Measurements from ENCODE around the gene CADM3. TPM values are rescaled to one million over a fixed set of nuclear protein-coding genes. Genes with fewer than 3 reads are reported as not detected.

CADM3 gene
- total RNA-seq, 1 donor from 2014 or later, result 1.2 TPM

DNA sequence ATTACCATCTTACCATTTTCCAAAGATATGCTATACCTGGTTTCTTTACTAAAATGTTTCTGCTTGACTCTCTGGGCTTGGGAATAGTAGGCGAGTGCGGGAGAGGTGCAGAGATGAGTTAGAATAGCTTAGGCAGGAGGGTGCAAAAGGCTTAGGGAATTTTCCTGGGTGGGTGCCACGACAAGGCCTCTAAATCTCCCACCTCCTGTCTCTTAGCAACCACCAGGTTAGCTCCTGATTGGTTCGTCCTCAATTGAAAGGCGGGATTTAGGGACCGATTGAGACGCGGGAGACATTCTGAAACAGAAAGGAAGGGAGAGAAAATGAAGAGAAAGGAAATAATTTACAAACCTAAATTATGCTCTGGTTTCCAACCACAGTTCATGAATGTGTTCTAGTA is 36.4 kb downstream of the CADM3 start:
- DNase-seq, result no peak

- DNase-seq, result no peak
Observed at GRCh38 chr1:159208175-159208825, 36.9 kb downstream of the CADM3 start.

GRCh38 chr1:159209061-159209460 is 37.6 kb downstream of the CADM3 start:
- DNase-seq, result no peak

DNA sequence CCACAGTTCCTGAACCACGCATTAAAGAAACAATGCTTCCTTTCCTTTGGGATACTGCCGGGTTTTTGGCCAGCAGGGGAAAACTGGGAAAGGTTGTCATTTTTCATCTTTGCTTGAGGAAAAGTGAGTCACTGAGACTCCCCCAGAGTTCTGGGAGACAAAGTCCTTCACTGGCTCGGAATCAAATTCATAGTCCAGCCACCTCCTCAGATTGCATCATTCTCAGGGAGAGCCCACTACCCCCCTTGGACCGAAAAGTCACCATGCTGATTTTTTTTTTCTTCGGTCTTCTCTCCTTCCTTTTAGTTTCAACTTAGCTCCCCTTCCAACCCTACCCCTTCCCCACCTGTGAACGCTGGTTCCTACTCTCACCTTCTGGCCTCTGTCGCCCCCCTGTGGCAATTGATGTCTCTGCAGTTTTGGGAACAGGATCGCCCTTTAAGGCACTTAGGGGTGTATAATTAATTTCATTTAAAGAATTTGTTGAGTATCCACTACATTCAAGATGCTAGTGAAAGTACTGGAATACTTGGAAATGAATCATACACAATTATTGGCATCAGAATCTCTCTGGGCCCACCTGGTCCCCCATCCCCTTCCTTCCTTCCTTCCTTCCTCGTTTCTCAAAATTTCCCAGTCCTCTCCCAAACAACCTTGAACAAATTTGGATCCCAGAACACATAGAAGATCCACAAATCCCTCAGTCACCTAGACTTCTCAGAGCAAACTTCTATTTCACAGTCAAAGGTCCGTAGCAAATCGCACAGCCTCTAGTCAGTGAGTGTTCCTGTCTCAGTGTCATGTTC is 40.1 kb downstream of the CADM3 start:
- no peak for DNase-seq

DNA sequence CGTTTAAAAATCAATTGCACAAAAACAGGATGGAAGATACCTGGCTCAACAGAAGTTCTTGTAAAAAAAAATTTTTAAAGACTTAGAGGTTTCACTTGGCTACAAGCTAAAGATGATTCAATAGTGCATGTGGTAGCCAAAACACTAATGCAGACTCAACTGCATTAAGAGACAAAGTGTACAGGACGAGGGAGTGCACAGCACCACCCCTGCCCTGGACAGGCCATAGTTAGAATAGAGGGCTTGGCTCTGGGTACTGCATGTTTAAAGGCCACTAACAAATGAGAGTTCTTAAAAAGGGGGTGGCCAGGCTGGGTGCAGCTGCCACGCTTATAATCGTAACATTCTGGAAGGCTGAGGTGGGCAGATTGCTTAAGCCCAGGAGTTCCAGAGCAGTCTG is 41.2 kb downstream of the CADM3 start:
- DNase-seq, result no peak

GRCh38 chr1:159214149-159214760 is 42.8 kb downstream of the CADM3 start:
- DNase-seq, result no peak

DNA sequence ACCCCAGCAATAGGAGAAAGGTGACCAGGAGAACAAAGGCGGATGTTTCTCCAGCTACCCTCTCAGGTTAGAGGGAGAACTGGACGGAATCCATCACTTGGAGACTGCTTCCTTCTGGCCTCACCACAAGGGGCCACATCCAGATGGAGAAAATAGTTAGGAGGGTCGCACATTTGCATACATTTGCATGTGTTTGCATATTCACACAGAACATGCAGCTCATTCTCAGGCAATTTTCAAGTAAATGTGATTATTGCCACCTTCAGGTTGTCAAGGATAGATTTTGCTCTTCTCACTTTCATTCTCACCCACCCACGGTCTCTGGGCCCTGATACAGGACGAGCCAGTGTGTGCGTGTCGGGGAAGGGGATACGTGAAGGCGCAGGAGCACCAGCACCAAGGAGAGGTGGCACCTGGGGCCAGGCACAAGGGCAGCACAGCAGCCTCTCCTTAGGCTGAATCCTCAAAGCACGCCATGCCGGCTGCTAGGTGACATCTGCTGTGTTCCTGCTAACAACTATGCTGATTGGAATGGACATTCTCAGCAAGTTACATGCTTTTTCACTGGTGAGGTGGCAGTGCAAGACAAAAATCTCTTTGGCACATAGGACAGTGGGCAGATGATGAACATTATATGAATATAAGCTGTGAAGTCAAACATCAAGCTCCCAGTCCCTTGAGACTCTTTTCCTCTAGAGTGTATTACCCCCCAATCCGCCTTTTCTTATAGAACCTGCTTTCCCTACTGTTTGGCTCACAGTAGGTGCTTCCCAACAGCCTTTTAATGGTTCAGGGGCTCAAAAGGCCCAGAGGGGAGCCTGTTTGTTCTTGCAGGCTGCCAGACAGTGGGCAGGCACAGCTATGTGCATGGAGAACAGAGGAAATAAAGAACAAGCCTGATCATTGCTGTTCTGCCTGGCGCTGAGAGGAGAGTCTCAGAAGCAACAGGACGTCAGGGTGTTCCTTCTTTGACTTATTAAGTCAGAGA is 47.5 kb downstream of the CADM3 start:
- no peak for DNase-seq

DNA sequence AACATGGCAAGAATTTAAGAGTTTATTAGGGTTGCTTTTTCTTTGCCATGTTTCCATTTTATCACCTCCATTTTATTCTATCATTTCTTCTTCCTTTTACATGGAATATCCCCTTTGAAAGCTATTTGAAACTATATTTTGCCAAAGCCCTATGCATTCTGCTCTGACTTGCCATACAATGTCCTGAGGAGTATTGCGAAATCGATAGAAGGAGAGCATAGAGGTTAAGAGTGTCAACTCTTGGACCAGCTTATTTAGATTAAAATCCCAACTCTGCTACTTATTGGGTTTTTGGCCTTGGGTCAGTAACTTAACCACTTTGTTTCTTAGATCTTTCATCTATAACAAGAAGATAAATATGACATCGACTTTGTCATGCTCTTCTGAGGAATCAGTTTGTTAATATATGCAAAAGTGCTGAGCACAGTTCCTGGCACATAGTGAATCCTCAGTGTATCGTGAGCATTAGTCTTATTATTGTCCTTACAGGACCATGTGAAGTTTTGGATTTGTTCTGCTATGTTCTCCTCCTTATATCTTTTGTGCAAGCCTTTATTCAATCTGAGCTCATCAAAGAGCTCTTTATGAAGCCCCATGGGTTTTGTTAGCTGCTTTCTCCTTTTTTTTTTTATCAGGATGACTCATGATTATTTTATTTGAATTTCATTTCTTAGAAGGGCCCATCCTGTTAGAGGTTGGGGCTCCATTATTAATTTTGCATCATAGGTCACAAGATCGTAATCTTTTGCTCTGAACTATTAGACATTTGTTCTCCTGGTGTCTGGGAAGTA is 50.9 kb downstream of the CADM3 start:
- DNase-seq, result no peak

- DNase-seq, result no peak
Observed at GRCh38 chr1:159223004-159223403, 51.6 kb downstream of the CADM3 start.

DNA sequence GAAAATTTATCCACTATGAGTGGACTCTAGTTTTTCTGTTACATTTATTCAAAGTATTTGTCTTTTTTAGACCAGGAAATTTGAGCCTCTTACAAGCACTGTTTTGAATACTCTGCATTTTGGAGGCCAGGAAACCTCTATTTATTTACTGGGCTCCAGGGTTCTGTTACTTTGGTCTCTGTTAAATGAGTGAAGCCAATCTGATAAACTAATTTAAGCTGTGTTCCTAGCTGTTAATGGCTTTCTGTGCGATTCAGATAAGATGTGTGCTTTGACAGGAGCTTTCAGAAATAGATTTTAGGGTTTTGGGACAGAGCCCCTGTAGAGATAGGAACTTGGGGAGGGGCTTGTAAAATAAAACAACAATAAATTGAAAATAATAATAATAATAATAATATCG is 57.1 kb downstream of the CADM3 start:
- DNase-seq, result no peak

- DNase-seq, result no peak
Observed at GRCh38 chr1:159229260-159229885, 58.0 kb downstream of the CADM3 start.

DNA sequence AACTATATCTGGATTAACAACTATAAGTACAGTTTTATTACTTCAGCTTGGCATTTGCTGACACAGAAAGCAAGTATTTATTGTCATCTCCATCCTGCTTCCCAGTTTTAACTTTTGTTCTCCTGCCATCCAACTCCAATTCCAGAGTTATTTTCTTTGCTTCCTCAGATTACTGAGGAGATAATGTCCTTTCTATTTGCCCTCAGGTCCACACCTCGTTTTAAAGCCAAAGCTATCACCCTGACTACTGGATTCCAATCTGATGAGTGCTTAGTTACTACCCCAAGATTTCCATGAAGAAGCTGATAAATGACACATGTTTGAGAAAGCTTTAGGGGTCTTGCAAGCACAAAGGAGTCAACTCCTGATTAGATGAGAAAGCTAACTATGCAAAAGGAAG is 58.5 kb downstream of the CADM3 start:
- DNase-seq, result no peak

DNA sequence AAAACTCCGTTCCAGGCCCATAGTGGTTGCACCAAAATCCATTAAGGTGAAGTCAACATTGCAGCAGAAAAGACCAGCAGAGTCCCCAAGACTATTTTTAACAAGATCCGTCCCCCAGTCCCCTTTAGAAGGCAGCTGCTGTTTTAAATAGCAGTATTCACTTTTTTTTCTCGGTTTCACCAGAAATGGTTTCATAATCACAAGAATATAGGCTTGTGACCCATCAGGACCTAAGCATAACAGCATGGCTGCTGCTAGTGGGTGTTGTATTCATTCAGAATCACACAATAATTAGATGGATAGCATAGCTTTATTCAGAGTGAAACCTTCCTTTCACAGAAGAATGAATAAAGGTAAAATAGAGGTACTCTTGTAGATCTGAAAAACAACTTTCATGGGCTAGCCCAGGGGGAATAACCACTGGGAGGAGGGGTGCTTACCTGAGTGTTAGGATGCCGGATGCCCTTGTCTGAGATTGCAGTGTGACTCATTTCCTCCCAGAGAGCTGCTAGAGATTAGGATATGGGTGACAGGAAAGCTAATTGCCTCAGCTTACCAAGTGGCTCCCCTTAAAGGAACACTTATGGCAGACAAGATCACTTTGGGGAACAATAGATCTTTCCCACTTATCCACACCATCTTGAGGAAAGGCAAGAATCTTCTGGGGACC is 68.3 kb downstream of the CADM3 start:
- no peak for DNase-seq

GRCh38 chr1:159247266-159247665 is 75.9 kb downstream of the CADM3 start:
- DNase-seq, result no peak

DNA sequence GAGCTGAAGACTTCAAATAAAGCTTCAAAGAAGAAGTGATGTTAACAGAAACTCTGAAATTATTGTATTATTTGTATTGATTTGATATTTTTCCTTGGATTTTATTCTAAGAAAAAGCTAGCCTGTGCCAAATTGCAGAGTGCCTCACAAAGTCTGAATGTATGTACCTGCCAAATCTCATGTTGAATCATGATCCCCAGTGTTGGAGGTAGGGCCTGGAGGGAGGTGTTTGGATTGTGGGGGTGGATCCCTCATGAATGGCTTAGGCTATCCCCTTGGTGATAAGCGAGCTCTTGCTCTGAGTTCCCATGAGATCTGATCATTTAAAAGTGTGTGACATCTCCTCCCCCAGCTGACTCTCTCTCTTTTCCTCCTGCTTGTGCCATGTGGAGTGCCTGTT is 76.9 kb downstream of the CADM3 start:
- no peak for DNase-seq

GRCh38 chr1:159250638-159251216 is 79.3 kb downstream of the CADM3 start:
- no peak for DNase-seq

All from skin of body (tissue), 2 donors.